H4 (cell line): ENCODE measurements around the gene NABP2. TPM values are rescaled to one million over a fixed set of nuclear protein-coding genes. Genes with fewer than 3 reads are reported as not detected.

Source experiments
- DNase-seq: peaks from one replicate; pipeline ENCODE4 v3.0.0-alpha.2; 2015; ENCODE audit warnings: low spot score
- total RNA-seq: library from RNA; depleted of rRNA; stranded (reverse); fragments of >200 nt; shearing (Covaris generic); gene quantifications from 2 replicates; pipeline ENCODE4 v1.2.3, GENCODE V29; 2014; rRNA removed

The NABP2 gene
- total RNA-seq, 1 experiment from 2014 or later = 65.8 TPM

GRCh38 chr12:56278905-56279304, 54.8 kb downstream of the NABP2 start:
- DNase-seq = no peak

Other genes starting within 250 kb of the NABP2 start
- gene SUOX, start 227.1 kb upstream of the NABP2 start, total RNA-seq = 16.7 and 25.9 TPM in 2 replicates
- 0.39 and 0.89 TPM in 2 replicates for gene IKZF4, start 203.3 kb upstream of the NABP2 start, total RNA-seq
- gene RPS26, start 182.4 kb upstream of the NABP2 start, total RNA-seq = 1,414 and 1,870 TPM in 2 replicates
- gene ERBB3, start 144.2 kb upstream of the NABP2 start, total RNA-seq = 0.31 and 0.45 TPM in 2 replicates
- gene PA2G4, start 119.8 kb upstream of the NABP2 start, total RNA-seq = 203 and 227 TPM in 2 replicates
- 3,847 and 4,326 TPM in 2 replicates for gene RPL41, start 107.7 kb upstream of the NABP2 start, total RNA-seq
- gene ZC3H10, start 106.1 kb upstream of the NABP2 start, total RNA-seq = 1.9 and 2.4 TPM in 2 replicates
- gene ESYT1, start 96.1 kb upstream of the NABP2 start, total RNA-seq = 62.9 and 80.8 TPM in 2 replicates
- 88.0 and 129 TPM in 2 replicates for gene MYL6B, start 71.8 kb upstream of the NABP2 start, total RNA-seq
- gene MYL6, start 66.0 kb upstream of the NABP2 start, total RNA-seq = 2,426 and 2,616 TPM in 2 replicates
- gene SMARCC2, start 34.9 kb upstream of the NABP2 start, total RNA-seq = 19.6 and 22.9 TPM in 2 replicates
- 55.1 and 62.8 TPM in 2 replicates for gene RNF41, start 2.4 kb upstream of the NABP2 start, total RNA-seq
- not detected in 2 replicates for gene SLC39A5, start 5.7 kb downstream of the NABP2 start, total RNA-seq
- 13.4 and 15.4 TPM in 2 replicates for gene ANKRD52, start 34.0 kb downstream of the NABP2 start, total RNA-seq
- 4.5 and 8.1 TPM in 2 replicates for gene COQ10A, start 42.6 kb downstream of the NABP2 start, total RNA-seq
- gene CS, start 76.0 kb downstream of the NABP2 start, total RNA-seq = 122 and 155 TPM in 2 replicates
- 142 and 167 TPM in 2 replicates for gene CNPY2, start 91.6 kb downstream of the NABP2 start, total RNA-seq
- gene PAN2, start 109.7 kb downstream of the NABP2 start, total RNA-seq = 11.8 and 16.4 TPM in 2 replicates
- gene IL23A, start 114.5 kb downstream of the NABP2 start, total RNA-seq = 0.23 TPM in 1 of 2 replicates, not detected in the other
- gene STAT2, start 135.8 kb downstream of the NABP2 start, total RNA-seq = 125 and 159 TPM in 2 replicates
- gene APOF, start 138.5 kb downstream of the NABP2 start, total RNA-seq = not detected in 2 replicates
- gene TIMELESS, start 225.1 kb downstream of the NABP2 start, total RNA-seq = 9.8 and 12.7 TPM in 2 replicates
- gene MIP, start 230.3 kb downstream of the NABP2 start, total RNA-seq = 0.17 TPM in 1 of 2 replicates, not detected in the other
- gene SPRYD4, start 244.2 kb downstream of the NABP2 start, total RNA-seq = 1.6 and 1.8 TPM in 2 replicates